ES-I3 (cell line): ENCODE results near the gene UBE3B.

Experiments used
- H3K36me3 ChIP-seq: 2 replicates; pipeline ENCODE4 v1.6.1; 2013; ENCODE audit warnings: mild to moderate bottlenecking, low read length, control low read depth, moderate library complexity; ENCODE audit not compliant: insufficient read depth
- H3K4me1 ChIP-seq: 2 replicates; pipeline ENCODE4 v1.6.1; 2013; ENCODE audit warnings: mild to moderate bottlenecking, control low read depth, low read length; ENCODE audit not compliant: insufficient read depth
- H3K9ac ChIP-seq: 2 replicates; pipeline ENCODE4 v1.6.1; 2013; ENCODE audit warnings: low read depth, mild to moderate bottlenecking, low read length, moderate library complexity
- H3K9me3 ChIP-seq: 2 replicates; pipeline ENCODE4 v1.6.1; 2013; ENCODE audit warnings: mild to moderate bottlenecking, low read length, moderate library complexity; ENCODE audit not compliant: control insufficient read depth, insufficient read depth

UBE3B gene

DNA sequence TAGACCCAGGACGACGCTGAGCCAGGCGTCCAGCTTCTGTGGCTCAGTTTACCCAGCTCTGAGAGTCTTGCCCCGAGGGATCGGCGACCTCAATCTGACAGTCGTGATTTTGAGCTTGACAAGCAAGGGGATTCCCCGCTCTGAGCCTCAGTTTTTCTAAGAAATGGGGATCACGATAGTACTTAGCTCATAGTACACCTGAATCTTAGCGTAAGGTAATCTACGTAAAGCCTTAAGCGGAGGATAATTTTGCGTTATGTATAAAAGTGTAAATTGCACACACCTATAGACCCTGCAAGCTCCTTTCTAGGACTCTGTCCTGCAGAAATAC lies 96.4 kb downstream of the UBE3B start:
- Histone ChIP-seq H3K9ac (peak overlapping the region; percentile 79), H3K4me1 (no peaks in the 10 kb centered on the region; the same call in 1 of the 2 replicates), H3K36me3 (peaks cover 10% of the 10 kb centered on the region; the same call in 1 of the 2 replicates), H3K9me3 (no peaks in the 10 kb centered on the region)

DNA sequence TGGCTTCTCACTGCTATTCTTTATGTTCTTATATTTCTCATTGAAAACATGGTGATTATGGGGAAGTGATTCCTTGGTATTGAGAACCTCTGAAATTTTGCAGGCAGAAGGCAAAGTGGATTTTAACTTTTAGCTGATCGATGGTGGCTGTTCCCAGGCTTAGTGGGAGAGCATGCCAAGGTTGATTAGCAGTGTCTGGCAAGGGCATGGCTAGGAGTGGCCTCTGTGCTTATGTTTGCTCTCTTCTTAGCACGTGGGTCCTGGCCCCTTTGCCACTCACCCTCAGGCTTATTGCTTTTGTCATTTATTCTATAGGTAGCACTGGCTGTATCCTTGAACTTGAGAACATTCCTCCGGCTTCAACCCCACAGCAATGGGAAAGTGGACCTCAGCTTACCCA lies 98.2 kb downstream of the UBE3B start:
- Histone ChIP-seq H3K9ac (no peak overlapping the region), H3K4me1 (no peaks in the 10 kb centered on the region; the same call in 1 of the 2 replicates), H3K36me3 (peaks cover 6% of the 10 kb centered on the region; the same call in 1 of the 2 replicates), H3K9me3 (no peaks in the 10 kb centered on the region)

DNA sequence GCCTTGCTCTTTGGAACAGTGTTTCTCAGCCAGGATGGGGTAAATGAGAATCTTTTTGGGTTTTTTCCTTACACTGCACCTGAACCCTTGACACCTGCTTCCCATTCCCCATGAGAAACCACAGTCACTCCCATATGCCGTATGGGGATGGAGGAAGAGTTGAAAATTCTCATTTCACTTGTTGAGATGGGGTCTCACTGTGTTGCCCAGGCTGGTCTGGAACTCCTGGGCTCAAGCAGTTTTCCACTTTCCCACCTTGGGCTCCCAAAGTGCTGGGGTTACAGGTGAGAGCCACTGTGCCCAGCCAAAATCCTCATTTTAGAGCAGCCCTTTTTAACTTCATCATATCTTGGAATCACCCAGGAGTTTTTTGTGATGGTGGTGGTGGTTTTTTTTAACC lies 99.9 kb downstream of the UBE3B start:
- Histone ChIP-seq H3K9ac (no peak overlapping the region), H3K36me3 (peaks cover 6% of the 10 kb centered on the region)

DNA sequence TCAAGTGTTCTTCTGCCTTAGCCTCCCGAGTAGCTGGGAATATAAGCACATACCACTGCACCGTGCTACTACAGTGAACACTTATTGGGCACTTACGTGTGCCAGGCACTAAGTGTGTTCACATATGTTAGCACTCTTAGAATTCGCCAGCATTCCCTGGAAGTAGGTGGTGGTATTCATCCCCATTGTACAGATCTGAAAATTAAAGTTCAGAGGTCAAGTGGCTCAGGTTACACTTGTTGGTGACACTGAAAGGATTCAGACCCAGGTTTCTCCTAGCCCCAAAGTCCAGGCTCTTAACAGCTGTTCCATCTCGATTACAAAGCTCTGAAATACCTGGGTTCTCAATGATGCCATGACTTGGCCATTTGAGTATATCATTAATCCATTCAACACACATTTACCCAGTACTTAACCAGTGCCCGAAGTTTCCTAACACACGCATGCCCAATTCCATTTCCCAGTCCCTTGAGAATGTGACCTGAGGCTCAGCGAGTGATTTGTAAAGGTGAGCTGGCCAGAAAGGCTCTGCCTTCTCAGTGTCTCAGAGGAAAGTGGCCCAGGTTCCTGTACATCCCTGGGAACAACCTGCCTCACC lies 101.0 kb downstream of the UBE3B start:
- no peaks in the 10 kb centered on the region for H3K9me3 ChIP-seq
- no peaks in the 10 kb centered on the region; the same call in 1 of the 2 replicates for H3K4me1 ChIP-seq
- H3K9ac ChIP-seq: no peak overlapping the region
- peaks cover 6% of the 10 kb centered on the region for H3K36me3 ChIP-seq

More for the DNA sequence above, 99.9 kb downstream of the UBE3B start:
- H3K9me3 ChIP-seq: no peaks in the 10 kb centered on the region
- no peaks in the 10 kb centered on the region; the same call in 1 of the 2 replicates for H3K4me1 ChIP-seq

DNA sequence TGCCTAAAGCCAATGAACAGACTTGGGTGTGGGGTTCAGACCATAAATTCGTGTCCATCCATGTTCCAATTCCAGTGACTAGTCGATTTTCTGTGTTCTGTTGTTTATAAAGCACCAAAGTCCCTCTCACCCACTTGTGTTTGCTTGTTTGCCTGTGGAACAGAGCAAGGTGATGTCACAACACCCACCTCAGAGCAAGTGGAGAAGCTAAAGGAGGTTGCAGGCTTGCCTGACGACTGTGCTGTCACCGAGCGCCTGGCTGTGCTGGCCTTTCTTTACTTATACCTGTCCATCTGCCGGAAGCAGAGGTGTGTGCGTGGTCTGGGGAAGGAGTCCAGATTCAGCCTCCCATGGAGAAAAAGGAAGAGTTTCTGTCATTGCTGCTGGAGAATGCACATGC lies 102.2 kb downstream of the UBE3B start:
- peaks cover 6% of the 10 kb centered on the region for H3K36me3 ChIP-seq
- H3K9me3 ChIP-seq: no peaks in the 10 kb centered on the region
- no peaks in the 10 kb centered on the region; the same call in 1 of the 2 replicates for H3K4me1 ChIP-seq
- no peak overlapping the region for H3K9ac ChIP-seq

DNA sequence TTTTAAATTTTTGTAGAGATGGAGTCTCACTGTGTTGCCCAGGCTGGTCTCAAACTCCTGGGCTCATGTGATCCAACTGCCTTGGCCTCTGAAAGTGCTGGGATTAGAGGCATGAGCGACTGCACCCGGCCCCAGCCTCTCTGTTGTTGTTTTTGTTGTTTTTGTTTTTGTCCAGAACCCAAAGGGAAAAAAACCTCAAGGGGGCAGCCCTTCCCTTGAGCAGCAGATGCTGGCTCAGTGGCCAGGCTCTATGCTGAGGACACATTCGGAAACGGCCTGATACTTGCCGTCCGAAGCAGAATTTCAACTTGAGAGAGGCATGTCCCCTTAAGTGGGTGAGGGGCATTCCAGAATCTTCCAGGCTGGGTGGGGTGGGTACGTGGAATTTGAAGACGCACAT lies 102.8 kb downstream of the UBE3B start:
- Histone ChIP-seq H3K9ac (no peak overlapping the region), H3K9me3 (no peaks in the 10 kb centered on the region), H3K36me3 (peaks cover 6% of the 10 kb centered on the region), H3K4me1 (no peaks in the 10 kb centered on the region)

DNA sequence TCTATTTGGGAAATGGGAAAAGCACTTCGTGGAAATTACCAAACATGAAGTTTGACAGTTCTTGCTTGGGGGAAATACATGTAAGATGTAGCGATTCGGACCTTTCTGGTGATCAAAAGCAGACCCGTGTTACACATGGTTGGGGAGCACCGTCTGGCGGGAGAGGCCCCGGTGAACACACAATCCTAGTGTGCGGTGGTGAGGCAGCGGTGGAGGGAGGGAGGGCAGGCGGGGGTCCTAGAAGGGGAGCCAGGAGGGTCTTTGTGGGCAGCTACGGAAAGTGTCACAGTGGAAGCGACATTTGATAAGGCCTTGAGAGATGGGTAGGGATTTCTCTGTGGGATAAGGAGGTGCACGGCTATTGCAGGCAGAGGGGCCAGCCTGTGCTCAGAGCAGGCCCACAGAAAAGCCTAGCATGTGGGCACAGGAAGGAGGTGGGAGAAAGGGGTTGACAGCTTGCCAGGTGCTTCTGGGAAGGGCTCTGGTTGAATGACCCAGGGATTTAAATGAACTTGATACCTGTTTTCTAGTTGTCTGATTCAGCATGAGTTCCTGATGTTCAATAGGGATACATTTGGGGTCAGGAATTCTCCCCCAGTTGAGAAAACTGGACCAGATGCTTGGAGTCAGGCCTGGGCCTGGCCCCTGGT lies 103.4 kb downstream of the UBE3B start:
- H3K9me3 ChIP-seq: no peaks in the 10 kb centered on the region
- H3K4me1 ChIP-seq: no peaks in the 10 kb centered on the region
- no peak overlapping the region for H3K9ac ChIP-seq
- peaks cover 6% of the 10 kb centered on the region for H3K36me3 ChIP-seq

DNA sequence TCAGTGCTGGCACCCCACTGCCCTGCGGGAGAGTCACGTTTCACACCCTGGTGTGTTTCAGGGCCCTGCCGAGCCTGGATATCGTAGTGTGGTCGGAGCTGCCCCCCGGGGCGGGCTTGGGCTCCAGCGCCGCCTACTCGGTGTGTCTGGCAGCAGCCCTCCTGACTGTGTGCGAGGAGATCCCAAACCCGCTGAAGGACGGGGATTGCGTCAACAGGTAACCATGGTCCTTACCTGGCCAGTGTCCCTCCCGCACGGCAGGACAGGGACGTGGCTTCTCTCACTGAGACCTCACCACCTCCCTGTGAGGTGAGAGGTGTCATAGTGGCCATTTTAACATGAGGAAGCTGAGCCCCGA lies 103.9 kb downstream of the UBE3B start:
- Histone ChIP-seq H3K36me3 (peaks cover 6% of the 10 kb centered on the region), H3K9ac (no peak overlapping the region), H3K4me1 (no peaks in the 10 kb centered on the region), H3K9me3 (no peaks in the 10 kb centered on the region)

DNA sequence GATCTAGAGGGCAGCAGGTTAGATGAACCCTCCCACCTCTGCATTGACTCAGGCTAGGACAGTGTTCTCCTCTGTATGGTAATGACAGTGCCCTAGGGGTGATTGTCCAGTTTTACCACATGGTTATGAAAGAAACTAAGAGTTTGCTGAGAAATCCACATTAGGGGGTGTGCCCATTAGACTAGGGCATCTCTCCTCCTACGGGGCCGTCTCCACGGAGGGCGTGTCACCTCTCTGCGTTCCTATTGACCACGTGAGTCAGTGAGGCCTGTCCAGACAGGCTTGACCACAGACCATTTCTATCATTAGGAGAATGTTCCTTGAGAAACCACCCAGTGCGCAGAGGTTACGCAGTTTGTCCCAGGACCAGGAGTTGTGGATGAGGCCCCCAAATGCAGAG lies 104.4 kb downstream of the UBE3B start:
- Histone ChIP-seq H3K9me3 (no peaks in the 10 kb centered on the region), H3K36me3 (peaks cover 6% of the 10 kb centered on the region), H3K9ac (no peak overlapping the region), H3K4me1 (no peaks in the 10 kb centered on the region)

DNA sequence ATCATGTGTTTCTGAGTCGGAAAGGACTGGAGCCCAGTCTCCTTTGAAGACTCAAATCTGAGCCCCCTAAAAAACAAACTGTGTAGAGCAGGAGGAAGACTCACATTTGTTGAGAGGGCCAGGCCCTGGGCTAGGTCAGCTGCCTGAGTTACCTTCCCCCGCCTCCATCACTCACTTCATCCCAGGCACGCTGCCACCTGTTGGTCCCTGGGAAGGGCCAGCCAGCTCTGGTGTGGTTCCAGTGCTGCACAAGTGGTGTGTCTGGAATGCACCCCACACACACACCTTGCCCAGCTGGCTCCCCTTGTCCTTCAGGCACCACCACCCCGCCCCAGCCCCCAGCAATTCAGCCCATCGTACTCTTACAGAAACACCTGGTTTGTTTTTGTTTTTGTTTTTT lies 105.2 kb downstream of the UBE3B start:
- Histone ChIP-seq H3K9me3 (no peaks in the 10 kb centered on the region), H3K9ac (no peak overlapping the region), H3K36me3 (peaks cover 4% of the 10 kb centered on the region), H3K4me1 (no peaks in the 10 kb centered on the region)

DNA sequence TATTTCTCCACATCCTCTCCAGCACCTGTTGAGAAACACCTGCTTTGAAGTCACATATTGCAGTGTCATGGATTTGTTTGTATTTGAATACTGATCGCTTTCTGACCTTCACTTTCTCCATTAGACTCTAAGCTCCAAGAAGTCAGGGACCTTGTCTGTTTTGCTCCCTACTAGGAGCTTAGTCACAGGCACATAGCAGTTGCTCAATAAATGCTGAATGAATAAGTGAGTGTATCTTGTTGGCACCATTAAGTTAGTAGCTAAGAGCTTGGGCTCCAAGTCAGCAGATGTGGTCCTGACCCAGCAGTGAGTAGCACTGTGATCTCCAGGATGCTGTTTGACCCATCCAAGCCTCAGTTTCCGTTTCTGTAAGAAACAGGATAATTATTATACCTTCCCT lies 106.3 kb downstream of the UBE3B start:
- H3K9me3 ChIP-seq: no peaks in the 10 kb centered on the region
- H3K4me1 ChIP-seq: no peaks in the 10 kb centered on the region
- no peaks in the 10 kb centered on the region; the same call in 1 of the 2 replicates for H3K36me3 ChIP-seq
- H3K9ac ChIP-seq: no peak overlapping the region
